NCI-H345 treated with DMSO at 0.1 percent for 48 hours (cell line): ENCODE measurements around the gene RNF121.

Experiments
- DNase-seq: peaks from one replicate; lab custom pipeline; 2025; ENCODE audit not compliant: unreplicated experiment; lab: John Stamatoyannopoulos, UW

RNF121 gene

GRCh38 chr11:72030472-72031045 lies 101.7 kb downstream of the RNF121 start:
- no peak for DNase-seq

GRCh38 chr11:72036687-72037086 lies 107.8 kb downstream of the RNF121 start:
- no peak for DNase-seq

GRCh38 chr11:72037554-72038311 lies 108.9 kb downstream of the RNF121 start:
- DNase-seq: peak; percentile 17

- no peak for DNase-seq
Observed at GRCh38 chr11:72038491-72038890, 109.6 kb downstream of the RNF121 start.

- no peak for DNase-seq
Observed at GRCh38 chr11:72039031-72039855, 110.4 kb downstream of the RNF121 start.

GRCh38 chr11:72039856-72040401 lies 111.1 kb downstream of the RNF121 start:
- DNase-seq: no peak

- peak; percentile 96 for DNase-seq
Observed at GRCh38 chr11:72040491-72041363, 111.9 kb downstream of the RNF121 start.

GRCh38 chr11:72041364-72042063 lies 112.7 kb downstream of the RNF121 start:
- DNase-seq: peak; percentile 60

- no peak for DNase-seq
Observed at GRCh38 chr11:72042064-72042745, 113.4 kb downstream of the RNF121 start.

- DNase-seq: no peak
Observed at GRCh38 chr11:72045849-72046248, 117.0 kb downstream of the RNF121 start.
